Uterine smooth muscle cell (primary cell): ENCODE measurements around the gene GATA6. TPM values are rescaled to one million over a fixed set of nuclear protein-coding genes. Genes with fewer than 3 reads are reported as not detected.

Source experiments
- total RNA-seq: library from RNA; depleted of rRNA; stranded (reverse); fragments of >200 nt; gene quantifications from 2 replicates; pipeline ENCODE4 v1.2.3, GENCODE V29; 2014

Gene GATA6
- 5.5 and 15.2 TPM in 2 replicates for total RNA-seq

GRCh38 chr18:22169011-22169888, at the start of gene GATA6:
Gene GATA6 (plus strand): TSS chr18:22169589. CDS start chr18:22171145, 1,556 bp downstream.

Other genes starting within 250 kb of the GATA6 start
- gene CTAGE1, start 248.3 kb downstream of the GATA6 start, total RNA-seq: not detected in 2 replicates